Stimulated activated CD8-positive, alpha-beta memory T cell treated with anti-CD3 and anti-CD28 coated beads, Interleukin-7, amount 100 ng/mL, for 24 hours (primary cell): ENCODE measurements around the gene TFEB.

Source experiments
- DNase-seq: peaks from one replicate; pipeline ENCODE4 v3.0.0-alpha.2; 2020; ENCODE audit warnings: low read depth

Gene TFEB

GRCh38 chr6:41674231-41675000 lies 61.0 kb downstream of the TFEB start:
- DNase-seq, result no peak

GRCh38 chr6:41673704-41674000 lies 61.8 kb downstream of the TFEB start:
- DNase-seq, result no peak

GRCh38 chr6:41672816-41673703 lies 62.3 kb downstream of the TFEB start:
- DNase-seq, result no peak

GRCh38 chr6:41672016-41672415 lies 63.4 kb downstream of the TFEB start:
- no peak for DNase-seq

GRCh38 chr6:41671376-41671775 lies 64.0 kb downstream of the TFEB start:
- DNase-seq, result no peak

GRCh38 chr6:41670703-41671360 lies 64.6 kb downstream of the TFEB start:
- DNase-seq, result no peak

GRCh38 chr6:41668968-41669367 lies 66.4 kb downstream of the TFEB start:
- DNase-seq, result no peak

GRCh38 chr6:41667195-41667594 lies 68.2 kb downstream of the TFEB start:
- DNase-seq, result no peak

GRCh38 chr6:41664271-41664670 lies 71.1 kb downstream of the TFEB start:
- DNase-seq, result no peak

GRCh38 chr6:41663568-41663967 lies 71.8 kb downstream of the TFEB start:
- no peak for DNase-seq

- no peak for DNase-seq
Measured at GRCh38 chr6:41659935-41660334, 75.5 kb downstream of the TFEB start.

GRCh38 chr6:41658636-41659035 lies 76.8 kb downstream of the TFEB start:
- no peak for DNase-seq

GRCh38 chr6:41657131-41658094 lies 78.0 kb downstream of the TFEB start:
- no peak for DNase-seq

- DNase-seq, result no peak
Measured at GRCh38 chr6:41656002-41656691, 79.3 kb downstream of the TFEB start.

- no peak for DNase-seq
Measured at GRCh38 chr6:41655646-41656001, 79.8 kb downstream of the TFEB start.

GRCh38 chr6:41655176-41655575 lies 80.2 kb downstream of the TFEB start:
- DNase-seq, result no peak

GRCh38 chr6:41654698-41655151 lies 80.7 kb downstream of the TFEB start:
- no peak for DNase-seq

- DNase-seq, result no peak
Measured at GRCh38 chr6:41654151-41654697, 81.2 kb downstream of the TFEB start.

- no peak for DNase-seq
Measured at GRCh38 chr6:41653691-41654090, 81.7 kb downstream of the TFEB start.

- no peak for DNase-seq
Measured at GRCh38 chr6:41652866-41653652, 82.3 kb downstream of the TFEB start.
